ENCODE data around the gene C1QTNF8. TPM values are rescaled to one million over a fixed set of nuclear protein-coding genes. Genes with fewer than 3 reads are reported as not detected.

The C1QTNF8 gene
- polyA plus RNA-seq, 1 donor (not counting 4 experiments of a cell fraction or from before 2014, with no cell fraction given): not detected

DNA sequence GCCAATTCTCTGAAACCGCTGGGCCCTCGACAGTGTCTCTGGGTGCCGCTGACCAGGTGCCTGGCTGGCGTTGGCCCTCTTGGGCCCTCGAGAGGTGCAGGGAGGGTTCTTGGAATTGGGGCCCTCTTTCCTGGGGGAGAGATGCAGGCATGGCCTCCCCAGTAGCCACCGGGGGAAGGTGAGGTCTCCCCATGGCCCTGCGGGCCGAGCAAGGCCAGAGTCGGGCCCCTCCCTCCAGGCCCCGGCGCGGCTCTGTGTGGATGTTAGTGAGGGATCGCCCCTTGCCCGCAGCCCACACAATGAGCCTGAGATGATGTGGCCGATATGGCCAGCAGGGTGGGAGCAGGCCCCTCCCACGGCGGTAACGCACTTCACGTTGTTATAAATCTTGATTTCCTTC, 23.1 kb upstream of the C1QTNF8 start:
- FAIRE-seq: no peak
- no peak for DNase-seq (ENCODE audit: low read depth, low spot score)
- Histone ChIP-seq H3K27ac (ENCODE audit: control insufficient read depth, insufficient read depth, low read length) (no peak overlapping the region), H3K36me3 (ENCODE audit: control insufficient read depth in 2 of 2, extremely low read depth in 1 of 2, insufficient read depth in 2 of 2, low read length in 2 of 2) (no peaks in the 10 kb centered on the region), H3K9ac (ENCODE audit: control insufficient read depth, extremely low read depth, insufficient read depth, low read length) (no peak overlapping the region), H3K4me1 (ENCODE audit: control insufficient read depth, extremely low read depth, insufficient read depth, low read length) (no peaks in the 10 kb centered on the region), H3K4me3 (ENCODE audit: control insufficient read depth in 2 of 3, extremely low read depth in 1 of 3, insufficient read depth in 2 of 3, low read depth in 1 of 3, low read length in 3 of 3) (no peak overlapping the region), H3K79me2 (ENCODE audit: control insufficient read depth, insufficient read depth, low read length) (no peaks in the 10 kb centered on the region), H3K27me3 (ENCODE audit: control insufficient read depth, extremely low read depth, insufficient read depth, low read length) (peaks cover 15% of the 10 kb centered on the region), H4K20me1 (ENCODE audit: control insufficient read depth, extremely low read depth, insufficient read depth, low read length) (no peaks in the 10 kb centered on the region), H3K9me3 (ENCODE audit: control insufficient read depth, low read depth, low read length) (no peaks in the 10 kb centered on the region), H2AFZ (ENCODE audit: control insufficient read depth, low read length) (no peak overlapping the region), H3K4me2 (ENCODE audit: control insufficient read depth, extremely low read depth, insufficient read depth, low read depth, low read length) (no peak overlapping the region), H3K9me1 (ENCODE audit: control insufficient read depth, extremely low read depth, insufficient read depth, low read length) (no peaks in the 10 kb centered on the region)
- dilution Hi-C loops (cut with MboI; ENCODE audit: extremely low pct_ligation_motif_present, low sequenced_read_pairs): no loop called here
- TF ChIP-seq CTCF (optimal IDR thresholded peaks at IDR 0.05 in 1 of 3, IDR thresholded peaks at IDR 0.05 in 1 of 3, conservative IDR thresholded peaks at IDR 0.05 in 1 of 3; ENCODE audit: extremely low read depth in 1 of 3, insufficient read depth in 2 of 3, low read length in 3 of 3) (no peak), EZH2 (IDR thresholded peaks at IDR 0.05; ENCODE audit: low read length) (no peak)

DNA sequence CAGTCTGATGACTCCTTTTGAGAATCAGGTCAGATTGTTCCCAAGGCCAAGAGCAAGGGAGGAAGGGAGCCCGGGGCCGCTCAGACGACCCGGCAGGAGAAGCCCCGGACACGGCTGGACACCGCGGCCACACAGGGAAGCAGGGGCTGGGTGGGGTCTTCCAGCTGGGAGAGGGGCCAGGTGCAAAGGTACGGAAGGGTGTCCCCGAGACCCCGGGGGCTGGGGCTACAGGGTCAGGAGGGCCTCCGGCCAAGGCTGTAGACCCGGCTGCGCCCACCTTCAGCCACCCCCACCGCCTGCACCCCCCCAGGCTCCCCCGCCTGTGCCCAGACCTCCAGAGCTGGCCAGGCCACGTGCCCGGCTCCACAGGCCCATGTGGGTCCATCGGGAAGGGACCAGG, 21.9 kb upstream of the C1QTNF8 start:
- Histone ChIP-seq H3K9me1 (ENCODE audit: control insufficient read depth, extremely low read depth, insufficient read depth, low read length) (no peaks in the 10 kb centered on the region), H2AFZ (ENCODE audit: control insufficient read depth, low read length) (no peak overlapping the region), H3K9ac (ENCODE audit: control insufficient read depth, extremely low read depth, insufficient read depth, low read length) (no peak overlapping the region), H3K36me3 (ENCODE audit: control insufficient read depth in 2 of 2, extremely low read depth in 1 of 2, insufficient read depth in 2 of 2, low read length in 2 of 2) (no peaks in the 10 kb centered on the region), H3K4me3 (ENCODE audit: control insufficient read depth in 2 of 3, extremely low read depth in 1 of 3, insufficient read depth in 2 of 3, low read depth in 1 of 3, low read length in 3 of 3) (no peak overlapping the region), H3K9me3 (ENCODE audit: control insufficient read depth, low read depth, low read length) (no peaks in the 10 kb centered on the region), H3K4me2 (ENCODE audit: control insufficient read depth, extremely low read depth, insufficient read depth, low read depth, low read length) (no peak overlapping the region), H3K4me1 (ENCODE audit: control insufficient read depth, extremely low read depth, insufficient read depth, low read length) (no peaks in the 10 kb centered on the region), H3K27ac (ENCODE audit: control insufficient read depth, insufficient read depth, low read length) (no peak overlapping the region), H3K27me3 (ENCODE audit: control insufficient read depth, extremely low read depth, insufficient read depth, low read length) (peaks cover 15% of the 10 kb centered on the region), H4K20me1 (ENCODE audit: control insufficient read depth, extremely low read depth, insufficient read depth, low read length) (no peaks in the 10 kb centered on the region), H3K79me2 (ENCODE audit: control insufficient read depth, insufficient read depth, low read length) (no peaks in the 10 kb centered on the region)
- no peak for DNase-seq (ENCODE audit: low read depth, low spot score)
- TF ChIP-seq EZH2 (IDR thresholded peaks at IDR 0.05; ENCODE audit: low read length) (no peak), CTCF (optimal IDR thresholded peaks at IDR 0.05 in 1 of 3, IDR thresholded peaks at IDR 0.05 in 1 of 3, conservative IDR thresholded peaks at IDR 0.05 in 1 of 3; ENCODE audit: extremely low read depth in 1 of 3, insufficient read depth in 2 of 3, low read length in 3 of 3) (no peak)
- FAIRE-seq: no peak
- dilution Hi-C loops (cut with MboI; ENCODE audit: extremely low pct_ligation_motif_present, low sequenced_read_pairs): no loop called here
